Measurements from ENCODE around the gene RB1.
"Not testable (repeated sequence)": the region's sequence is repeated elsewhere in the genome, so short reads cannot be mapped to it uniquely, and the experiment has no call there.

RB1 gene

DNA sequence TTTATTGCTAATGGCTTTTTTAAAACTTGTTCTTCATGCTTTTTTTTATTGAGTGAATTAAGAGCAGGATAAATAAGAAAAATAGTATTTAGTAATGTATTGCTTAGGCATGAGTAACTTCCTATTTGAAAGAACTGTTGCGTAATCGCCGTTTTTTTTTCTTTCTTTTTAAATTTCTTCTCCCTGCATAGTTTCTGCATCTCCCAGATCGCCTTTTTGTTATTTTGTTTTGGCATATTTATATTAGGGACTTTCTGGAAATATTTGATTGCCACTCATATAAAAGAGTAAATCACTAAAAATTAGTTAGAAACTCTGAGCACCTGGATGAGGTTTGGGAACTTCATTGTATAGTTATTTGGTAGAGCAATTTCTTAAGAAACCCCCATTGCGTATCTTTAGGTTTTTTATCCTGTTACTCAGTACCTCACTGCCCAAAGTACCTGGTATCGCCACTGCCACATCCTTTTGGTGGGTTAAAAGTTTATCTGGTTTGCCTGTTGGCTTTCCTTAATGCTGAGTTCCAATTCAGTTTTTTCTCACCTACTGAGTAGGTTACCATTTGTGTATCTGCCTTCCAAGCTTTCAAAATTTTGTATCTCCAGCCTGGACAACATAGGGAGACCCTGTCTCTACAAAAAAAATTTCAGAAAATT is 145.5 kb downstream of the RB1 start:
- no peak overlapping the region for H3K4me3 ChIP-seq (ENCODE audit: low read length)
- H3K4me1 ChIP-seq (ENCODE audit: insufficient read depth, low read length) = no peaks in the 10 kb centered on the region
- no peaks in the 10 kb centered on the region for H3K27me3 ChIP-seq (ENCODE audit: insufficient read depth, low read length)
- H3K36me3 ChIP-seq (ENCODE audit: insufficient read depth, low read length) = no peaks in the 10 kb centered on the region
- H3K27ac ChIP-seq (ENCODE audit: low read depth, low read length) = no peak overlapping the region
- 80% methylated on average over 5 of the region's 6 CpGs for WGBS
- H3K9ac ChIP-seq (ENCODE audit: low read depth, low read length) = no peak overlapping the region
- no peaks in the 10 kb centered on the region; the same call in 1 of the 2 replicates for H3K9me3 ChIP-seq (ENCODE audit: insufficient read depth, low read depth, low read length)

GRCh38 chr13:48449656-48450055 is 146.1 kb downstream of the RB1 start:
- Histone ChIP-seq H3K9me3 (ENCODE audit: insufficient read depth, low read depth, low read length) (no peaks in the 10 kb centered on the region; the same call in 1 of the 2 replicates), H3K9ac (ENCODE audit: low read depth, low read length) (no peak overlapping the region), H3K36me3 (ENCODE audit: insufficient read depth, low read length) (no peaks in the 10 kb centered on the region), H3K4me1 (ENCODE audit: insufficient read depth, low read length) (no peaks in the 10 kb centered on the region), H3K27ac (ENCODE audit: low read depth, low read length) (no peak overlapping the region), H3K4me3 (ENCODE audit: low read length) (no peak overlapping the region), H3K27me3 (ENCODE audit: insufficient read depth, low read length) (no peaks in the 10 kb centered on the region)
- WGBS = 92% methylated on average over 2 of the region's 2 CpGs

GRCh38 chr13:48451196-48451595 is 147.6 kb downstream of the RB1 start:
- not testable (repeated sequence) for H3K36me3 ChIP-seq (ENCODE audit: insufficient read depth, low read length); H3K4me1 ChIP-seq (ENCODE audit: insufficient read depth, low read length); H3K27me3 ChIP-seq (ENCODE audit: insufficient read depth, low read length); H3K27ac ChIP-seq (ENCODE audit: low read depth, low read length); H3K9ac ChIP-seq (ENCODE audit: low read depth, low read length); H3K4me3 ChIP-seq (ENCODE audit: low read length); H3K9me3 ChIP-seq (ENCODE audit: insufficient read depth, low read depth, low read length)

DNA sequence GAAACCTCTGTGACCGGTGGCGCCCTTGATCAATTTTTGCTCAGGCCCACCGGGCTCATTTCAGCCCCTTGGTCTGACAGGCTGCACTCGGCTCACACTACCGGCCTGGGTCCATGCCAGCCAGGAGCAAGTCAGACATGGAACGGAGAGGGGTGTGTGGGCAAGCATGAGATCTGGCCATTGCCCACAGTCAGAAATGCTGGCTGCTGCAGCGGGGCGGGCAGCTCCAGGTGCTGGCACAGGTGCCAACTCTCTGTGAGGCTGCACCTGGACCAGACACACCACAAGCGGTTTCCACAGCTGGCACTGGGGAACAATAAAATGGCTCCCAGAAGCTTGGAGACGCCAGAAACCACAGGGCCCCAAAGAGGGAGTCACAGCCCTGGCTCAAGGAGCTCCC is 153.0 kb downstream of the RB1 start:
- 94% methylated on average over 10 of the region's 10 CpGs for WGBS
- peaks cover 15% of the 10 kb centered on the region; the same call in 1 of the 2 replicates for H3K36me3 ChIP-seq (ENCODE audit: insufficient read depth, low read length)

DNA sequence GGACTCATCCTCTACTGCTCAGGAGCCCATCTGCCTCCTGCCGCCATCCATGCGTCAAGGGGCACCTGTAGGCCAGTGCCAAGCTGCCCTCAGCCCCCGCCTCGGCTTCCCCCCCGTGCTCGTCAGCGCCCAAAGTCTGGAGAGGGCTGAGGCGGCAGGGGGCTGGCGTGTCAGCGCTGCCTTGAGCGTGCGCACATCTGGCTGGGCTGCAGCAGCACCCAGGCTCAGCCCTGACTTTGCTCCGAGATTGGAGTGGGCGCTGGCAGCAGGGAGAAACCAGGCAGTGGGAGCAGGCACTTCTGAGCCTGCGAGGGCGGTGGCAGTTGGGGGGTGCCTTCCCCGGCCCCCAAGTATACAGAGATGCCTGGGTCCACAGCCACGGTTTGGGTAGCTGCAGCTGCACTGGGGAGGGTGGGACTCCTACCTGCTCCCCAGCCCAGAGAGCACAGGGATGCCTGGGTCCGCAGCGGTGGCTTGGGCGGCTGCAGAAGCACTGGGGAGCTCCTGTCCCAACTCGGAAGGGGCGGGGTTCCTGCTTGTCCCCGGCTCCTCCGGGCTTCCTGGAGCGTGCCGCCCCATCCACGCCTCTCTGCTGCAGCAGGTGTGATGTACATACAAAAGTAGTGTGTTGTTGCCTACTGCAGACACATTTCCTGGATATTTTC is 154.2 kb downstream of the RB1 start:
- Histone ChIP-seq H3K9ac (ENCODE audit: low read depth, low read length) (no peak overlapping the region), H3K4me1 (ENCODE audit: insufficient read depth, low read length) (no peaks in the 10 kb centered on the region), H3K27me3 (ENCODE audit: insufficient read depth, low read length) (no peaks in the 10 kb centered on the region), H3K27ac (ENCODE audit: low read depth, low read length) (no peak overlapping the region), H3K36me3 (ENCODE audit: insufficient read depth, low read length) (peaks cover 15% of the 10 kb centered on the region; the same call in 1 of the 2 replicates), H3K4me3 (ENCODE audit: low read length) (no peak overlapping the region), H3K9me3 (ENCODE audit: insufficient read depth, low read depth, low read length) (no peaks in the 10 kb centered on the region)
- 96% methylated on average over 28 of the region's 28 CpGs for whole genome bisulfite sequencing

More for the DNA sequence above, 153.0 kb downstream of the RB1 start:
- Histone ChIP-seq H3K9ac (ENCODE audit: low read depth, low read length) (no peak overlapping the region), H3K4me1 (ENCODE audit: insufficient read depth, low read length) (no peaks in the 10 kb centered on the region), H3K9me3 (ENCODE audit: insufficient read depth, low read depth, low read length) (no peaks in the 10 kb centered on the region), H3K27ac (ENCODE audit: low read depth, low read length) (no peak overlapping the region), H3K27me3 (ENCODE audit: insufficient read depth, low read length) (no peaks in the 10 kb centered on the region), H3K4me3 (ENCODE audit: low read length) (no peak overlapping the region)

DNA sequence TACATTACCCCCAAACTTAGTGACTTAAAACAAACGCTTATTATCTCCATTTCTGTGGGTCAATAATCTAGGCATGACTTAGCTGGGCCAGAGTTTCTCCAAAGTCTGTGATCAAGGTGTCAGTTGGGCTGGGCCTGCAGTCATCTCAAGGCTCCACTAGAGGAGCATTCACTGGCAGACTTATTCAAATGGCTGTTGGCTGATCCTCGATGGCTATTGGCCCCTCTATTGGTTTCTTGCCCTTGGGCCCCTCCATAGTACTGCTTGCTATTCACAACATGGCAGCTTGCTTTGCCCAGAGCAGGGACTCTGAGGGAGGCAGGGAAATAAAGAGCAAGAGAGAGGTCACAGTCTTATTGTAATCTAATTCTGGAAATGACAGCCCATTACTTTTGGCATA is 171.7 kb downstream of the RB1 start:
- H3K4me3 ChIP-seq (ENCODE audit: low read length) = no peak overlapping the region
- WGBS = 84% methylated on average over 2 of the region's 2 CpGs
- H3K9me3 ChIP-seq (ENCODE audit: insufficient read depth, low read depth, low read length) = no peaks in the 10 kb centered on the region
- no peak overlapping the region for H3K27ac ChIP-seq (ENCODE audit: low read depth, low read length)
- H3K36me3 ChIP-seq (ENCODE audit: insufficient read depth, low read length) = peaks cover 18% of the 10 kb centered on the region; the same call in 1 of the 2 replicates
- H3K9ac ChIP-seq (ENCODE audit: low read depth, low read length) = no peak overlapping the region
- no peaks in the 10 kb centered on the region for H3K27me3 ChIP-seq (ENCODE audit: insufficient read depth, low read length)
- H3K4me1 ChIP-seq (ENCODE audit: insufficient read depth, low read length) = no peaks in the 10 kb centered on the region

GRCh38 chr13:48476215-48476614 is 172.7 kb downstream of the RB1 start:
- no peak overlapping the region for H3K4me3 ChIP-seq (ENCODE audit: low read length)
- H3K27ac ChIP-seq (ENCODE audit: low read depth, low read length) = no peak overlapping the region
- H3K9me3 ChIP-seq (ENCODE audit: insufficient read depth, low read depth, low read length) = no peaks in the 10 kb centered on the region
- peaks cover 18% of the 10 kb centered on the region; the same call in 1 of the 2 replicates for H3K36me3 ChIP-seq (ENCODE audit: insufficient read depth, low read length)
- no peaks in the 10 kb centered on the region for H3K27me3 ChIP-seq (ENCODE audit: insufficient read depth, low read length)
- H3K9ac ChIP-seq (ENCODE audit: low read depth, low read length) = no peak overlapping the region
- no peaks in the 10 kb centered on the region for H3K4me1 ChIP-seq (ENCODE audit: insufficient read depth, low read length)

DNA sequence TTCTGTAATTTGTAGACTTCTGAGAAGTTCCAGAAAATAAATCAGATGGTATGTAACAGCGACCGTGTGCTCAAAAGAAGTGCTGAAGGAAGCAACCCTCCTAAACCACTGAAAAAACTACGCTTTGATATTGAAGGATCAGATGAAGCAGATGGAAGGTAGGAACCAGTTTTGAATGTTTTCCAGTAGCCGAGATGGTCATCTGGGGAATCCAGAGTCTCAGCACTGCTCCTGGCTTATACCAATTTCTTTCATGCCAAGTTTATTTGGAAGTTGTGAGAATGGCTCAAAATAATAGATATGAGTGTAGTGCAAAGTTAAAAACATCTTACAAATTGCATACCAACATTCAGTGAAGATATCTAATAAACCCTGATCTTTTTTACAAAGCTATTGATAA is 173.1 kb downstream of the RB1 start:
- WGBS = 74% methylated on average over 4 of the region's 4 CpGs

GRCh38 chr13:48477191-48477855 is 173.8 kb downstream of the RB1 start:
- H3K27ac ChIP-seq (ENCODE audit: low read depth, low read length) = no peak overlapping the region
- no peaks in the 10 kb centered on the region for H3K9me3 ChIP-seq (ENCODE audit: insufficient read depth, low read depth, low read length)
- H3K4me1 ChIP-seq (ENCODE audit: insufficient read depth, low read length) = no peaks in the 10 kb centered on the region
- no peaks in the 10 kb centered on the region for H3K27me3 ChIP-seq (ENCODE audit: insufficient read depth, low read length)
- H3K36me3 ChIP-seq (ENCODE audit: insufficient read depth, low read length) = peaks cover 18% of the 10 kb centered on the region; the same call in 1 of the 2 replicates
- H3K4me3 ChIP-seq (ENCODE audit: low read length) = no peak overlapping the region
- WGBS = no CpG with 5 or more reads among the region's 2 CpGs
- H3K9ac ChIP-seq (ENCODE audit: low read depth, low read length) = no peak overlapping the region

More for the DNA sequence above, 173.1 kb downstream of the RB1 start:
- Histone ChIP-seq H3K36me3 (ENCODE audit: insufficient read depth, low read length) (peaks cover 18% of the 10 kb centered on the region; the same call in 1 of the 2 replicates), H3K9me3 (ENCODE audit: insufficient read depth, low read depth, low read length) (no peaks in the 10 kb centered on the region), H3K27me3 (ENCODE audit: insufficient read depth, low read length) (no peaks in the 10 kb centered on the region), H3K27ac (ENCODE audit: low read depth, low read length) (no peak overlapping the region), H3K4me3 (ENCODE audit: low read length) (no peak overlapping the region), H3K4me1 (ENCODE audit: insufficient read depth, low read length) (no peaks in the 10 kb centered on the region), H3K9ac (ENCODE audit: low read depth, low read length) (no peak overlapping the region)

DNA sequence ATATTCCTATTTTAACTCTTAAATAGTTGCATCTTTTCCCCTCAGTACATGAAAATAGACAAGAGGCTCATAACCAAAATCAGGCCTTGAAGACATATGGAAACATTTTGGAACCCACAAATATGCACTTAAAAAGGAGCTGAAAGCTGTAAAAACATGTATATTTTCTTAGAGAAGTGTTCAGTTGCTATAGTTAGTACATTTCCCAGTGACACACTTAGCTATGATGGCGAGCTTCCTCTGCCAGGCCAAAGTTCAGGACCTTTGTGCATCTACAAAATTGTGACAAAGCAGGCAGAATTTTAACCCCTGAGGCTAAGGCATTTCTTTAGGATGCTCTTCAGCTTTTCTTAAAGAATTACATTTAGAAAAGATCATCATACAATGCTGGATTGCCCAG is 174.8 kb downstream of the RB1 start:
- H3K4me1 ChIP-seq (ENCODE audit: insufficient read depth, low read length) = no peaks in the 10 kb centered on the region
- H3K36me3 ChIP-seq (ENCODE audit: insufficient read depth, low read length) = peaks cover 18% of the 10 kb centered on the region; the same call in 1 of the 2 replicates
- no peaks in the 10 kb centered on the region for H3K9me3 ChIP-seq (ENCODE audit: insufficient read depth, low read depth, low read length)
- no peak overlapping the region for H3K4me3 ChIP-seq (ENCODE audit: low read length)
- WGBS = 89% methylated on average over 1 of the region's 1 CpG
- no peak overlapping the region for H3K27ac ChIP-seq (ENCODE audit: low read depth, low read length)
- H3K27me3 ChIP-seq (ENCODE audit: insufficient read depth, low read length) = no peaks in the 10 kb centered on the region
- H3K9ac ChIP-seq (ENCODE audit: low read depth, low read length) = no peak overlapping the region

DNA sequence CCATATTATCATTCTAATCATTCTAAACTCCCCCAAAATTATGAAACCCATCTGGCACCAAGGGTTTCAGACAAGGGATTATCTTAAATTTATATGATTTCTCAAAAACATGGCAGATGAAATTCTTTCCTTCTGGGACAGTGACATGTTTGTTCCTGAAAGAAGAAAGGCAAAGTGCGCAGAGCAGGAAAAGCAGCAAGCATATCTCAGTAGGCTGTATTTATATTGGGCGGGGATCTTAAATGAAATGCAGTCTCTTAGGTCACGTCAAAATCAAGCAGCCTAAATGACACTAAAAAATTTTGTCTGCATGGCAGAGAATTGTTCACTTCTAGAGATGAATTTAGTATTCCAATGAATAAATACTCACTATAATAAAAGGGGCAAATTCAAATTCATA is 180.0 kb downstream of the RB1 start:
- H3K9ac ChIP-seq (ENCODE audit: low read depth, low read length) = no peak overlapping the region
- H3K36me3 ChIP-seq (ENCODE audit: insufficient read depth, low read length) = peaks cover 13% of the 10 kb centered on the region; the same call in 1 of the 2 replicates
- WGBS = over 99% methylated on average over 3 of the region's 3 CpGs
- H3K9me3 ChIP-seq (ENCODE audit: insufficient read depth, low read depth, low read length) = peaks cover 6% of the 10 kb centered on the region; the same call in 1 of the 2 replicates
- no peak overlapping the region for H3K4me3 ChIP-seq (ENCODE audit: low read length)
- H3K27me3 ChIP-seq (ENCODE audit: insufficient read depth, low read length) = no peaks in the 10 kb centered on the region
- H3K27ac ChIP-seq (ENCODE audit: low read depth, low read length) = no peak overlapping the region
- H3K4me1 ChIP-seq (ENCODE audit: insufficient read depth, low read length) = no peaks in the 10 kb centered on the region

Data from HUES64 (cell line).